Measurements from ENCODE around the gene ASTE1.
"Not testable (repeated sequence)": the region's sequence is repeated elsewhere in the genome, so short reads cannot be mapped to it uniquely, and the experiment has no call there.

Gene ASTE1, protein sequence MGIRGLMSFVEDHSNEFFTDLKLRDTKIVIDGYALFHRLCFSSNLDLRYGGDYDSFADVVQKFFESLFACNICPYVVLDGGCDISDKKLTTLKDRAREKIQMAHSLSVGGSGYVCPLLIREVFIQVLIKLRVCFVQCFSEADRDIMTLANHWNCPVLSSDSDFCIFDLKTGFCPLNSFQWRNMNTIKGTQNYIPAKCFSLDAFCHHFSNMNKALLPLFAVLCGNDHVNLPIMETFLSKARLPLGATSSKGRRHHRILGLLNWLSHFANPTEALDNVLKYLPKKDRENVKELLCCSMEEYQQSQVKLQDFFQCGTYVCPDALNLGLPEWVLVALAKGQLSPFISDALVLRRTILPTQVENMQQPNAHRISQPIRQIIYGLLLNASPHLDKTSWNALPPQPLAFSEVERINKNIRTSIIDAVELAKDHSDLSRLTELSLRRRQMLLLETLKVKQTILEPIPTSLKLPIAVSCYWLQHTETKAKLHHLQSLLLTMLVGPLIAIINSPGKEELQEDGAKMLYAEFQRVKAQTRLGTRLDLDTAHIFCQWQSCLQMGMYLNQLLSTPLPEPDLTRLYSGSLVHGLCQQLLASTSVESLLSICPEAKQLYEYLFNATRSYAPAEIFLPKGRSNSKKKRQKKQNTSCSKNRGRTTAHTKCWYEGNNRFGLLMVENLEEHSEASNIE

DNA sequence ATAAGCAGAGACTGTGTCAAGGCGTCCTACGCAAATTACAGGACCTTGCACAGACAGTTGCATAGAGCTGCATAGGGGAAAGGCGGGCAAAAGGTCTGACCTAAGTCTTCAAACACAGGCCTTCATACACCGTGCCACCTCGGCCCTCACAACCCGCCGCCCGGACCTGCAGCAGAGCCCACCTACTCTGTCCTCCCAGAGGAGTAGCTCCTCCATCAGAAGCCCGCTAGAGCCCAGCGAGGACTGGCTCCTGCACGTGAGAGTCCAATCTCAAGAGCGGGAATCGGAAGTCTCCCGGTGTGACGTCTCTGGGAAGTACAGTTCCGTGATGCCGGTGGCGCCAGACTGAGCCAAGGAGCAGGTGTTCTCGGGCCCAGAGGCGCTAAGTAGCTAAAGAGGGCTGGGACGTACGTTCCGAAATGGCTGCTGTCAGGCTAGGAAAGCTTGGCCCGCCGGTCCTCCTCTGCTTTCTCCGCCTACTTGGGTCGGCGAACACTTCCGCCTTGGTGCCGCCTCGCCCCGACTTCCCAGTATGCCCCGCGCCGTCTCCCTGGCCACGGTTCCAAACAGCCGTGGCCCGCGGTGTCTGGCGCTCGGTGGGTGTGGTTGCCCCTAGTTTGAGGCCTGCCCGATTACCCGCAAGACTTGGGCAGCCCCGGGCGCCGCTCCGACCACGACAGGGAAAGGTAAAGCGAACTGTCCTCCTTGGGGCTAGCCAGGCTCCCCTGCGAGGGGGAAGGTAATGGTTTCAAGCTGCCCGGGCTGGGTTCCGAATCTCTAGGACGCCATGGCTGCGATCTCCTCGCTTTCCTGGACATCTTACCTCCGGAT lies at the start of gene ASTE1, which contains the start of gene NEK11:
TSS of gene ASTE1 (minus strand) at position 505 of the 831 bp plus-strand sequence. CDS start 1,519 bp downstream, outside the sequence.
TSS of gene NEK11 (plus strand) at position 557 of the 831 bp plus-strand sequence. CDS start 2,832 bp downstream, outside the sequence.
- peak; percentile 78 to 84 for DNase-seq (ENCODE audit: low read depth in 2 of 2)

- no peak for DNase-seq (ENCODE audit: low read depth in 2 of 2)
These were observed 49.2 kb upstream of the ASTE1 start for GRCh38 chr3:131075632-131076328.

GRCh38 chr3:131072845-131073244 lies 46.2 kb upstream of the ASTE1 start:
- no peak for DNase-seq (ENCODE audit: low read depth in 2 of 2)

DNA sequence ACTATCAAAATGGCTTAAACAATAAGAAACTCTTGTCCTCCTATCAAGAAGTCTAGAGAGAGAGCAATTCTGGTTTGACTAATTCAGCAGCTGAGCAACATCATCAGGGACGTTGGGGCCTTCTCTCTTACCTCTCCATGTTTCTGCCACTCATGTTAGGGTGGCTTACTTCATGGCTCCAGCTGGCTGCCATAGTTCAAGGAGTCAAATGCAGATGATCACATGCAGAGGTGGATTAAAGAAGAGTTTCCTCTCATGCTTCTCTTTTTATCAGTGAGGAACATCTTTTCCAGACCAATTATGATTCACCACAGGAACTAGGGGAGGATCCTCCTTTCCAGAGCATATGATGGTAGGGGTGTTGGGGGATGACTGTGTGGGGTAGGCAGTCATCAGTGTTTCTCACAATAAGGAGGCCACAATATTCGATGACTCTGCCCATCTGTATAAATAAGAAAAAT lies 45.5 kb upstream of the ASTE1 start:
- no peak for DNase-seq (ENCODE audit: low read depth in 2 of 2)

DNA sequence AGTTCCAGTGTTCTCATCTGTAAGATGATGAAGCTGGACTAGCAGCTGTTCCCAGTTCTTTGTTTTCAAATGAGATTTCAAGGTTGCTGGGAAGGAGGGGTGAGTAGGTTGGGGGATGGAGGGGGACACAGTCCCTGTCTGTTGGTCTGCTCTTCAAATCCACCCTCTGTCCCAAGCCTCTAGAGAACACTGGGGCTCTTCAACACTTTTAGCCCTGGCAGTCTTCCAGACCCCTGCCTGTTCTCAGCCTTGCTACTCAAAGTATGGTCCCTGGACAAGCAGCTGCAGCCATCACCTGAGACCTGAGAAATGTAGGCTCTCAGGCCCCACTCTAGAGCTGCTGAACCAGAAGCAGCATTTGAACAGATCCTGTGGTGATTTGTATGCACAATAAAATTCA lies 41.4 kb upstream of the ASTE1 start:
- DNase-seq (ENCODE audit: low read depth in 2 of 2), result no peak

- DNase-seq (ENCODE audit: low read depth in 2 of 2), result no peak
These were observed 26.6 kb upstream of the ASTE1 start for GRCh38 chr3:131053043-131053859.

GRCh38 chr3:131050001-131050400 lies 23.4 kb upstream of the ASTE1 start:
- DNase-seq (ENCODE audit: low read depth in 2 of 2), result no peak

- no peak for DNase-seq (ENCODE audit: low read depth in 2 of 2)
These were observed 21.4 kb upstream of the ASTE1 start for GRCh38 chr3:131048030-131048429.

- no peak for DNase-seq (ENCODE audit: low read depth in 2 of 2)
These were observed 21.0 kb upstream of the ASTE1 start for GRCh38 chr3:131047582-131047981.

DNA sequence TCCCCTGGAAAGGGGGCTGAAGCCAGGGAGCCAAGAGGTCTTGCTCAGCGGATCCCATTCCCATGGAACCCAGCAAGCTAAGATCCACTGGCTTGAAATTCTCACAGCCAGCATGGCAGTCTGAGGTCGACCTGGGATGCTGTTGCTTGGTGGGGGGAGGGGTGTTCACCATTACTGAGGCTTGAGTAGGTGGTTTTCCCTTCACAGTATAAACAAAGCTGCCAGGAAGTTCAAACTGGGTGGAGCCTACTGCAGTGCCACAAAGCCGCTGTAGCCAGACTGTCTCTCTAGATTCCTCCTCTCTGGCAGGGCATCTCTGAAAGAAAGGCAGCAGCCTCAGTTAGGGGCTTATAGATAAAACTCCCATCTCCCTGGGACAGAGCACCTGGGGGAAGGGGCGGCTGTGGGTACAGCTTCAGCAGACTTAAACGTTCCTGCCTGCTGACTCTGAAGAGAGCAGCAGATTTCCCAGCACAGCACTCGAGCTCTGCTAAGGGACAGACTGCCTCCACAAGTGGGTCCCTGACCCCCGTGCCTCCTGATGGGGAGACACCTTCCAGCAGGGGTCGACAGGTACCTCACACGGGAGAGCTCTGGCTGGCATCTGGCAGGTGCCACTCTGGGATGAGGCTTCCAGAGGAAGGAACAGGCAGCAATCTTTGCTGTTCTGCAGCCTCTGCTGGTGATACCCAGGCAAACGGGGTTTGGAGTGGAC lies 15.8 kb upstream of the ASTE1 start:
- DNase-seq (ENCODE audit: low read depth in 2 of 2), result not testable (repeated sequence)

- no peak for DNase-seq (ENCODE audit: low read depth in 2 of 2)
These were observed 11.7 kb upstream of the ASTE1 start for GRCh38 chr3:131038326-131038725.

- no peak for DNase-seq (ENCODE audit: low read depth in 2 of 2)
These were observed 10.4 kb upstream of the ASTE1 start for GRCh38 chr3:131036986-131037385.

DNA sequence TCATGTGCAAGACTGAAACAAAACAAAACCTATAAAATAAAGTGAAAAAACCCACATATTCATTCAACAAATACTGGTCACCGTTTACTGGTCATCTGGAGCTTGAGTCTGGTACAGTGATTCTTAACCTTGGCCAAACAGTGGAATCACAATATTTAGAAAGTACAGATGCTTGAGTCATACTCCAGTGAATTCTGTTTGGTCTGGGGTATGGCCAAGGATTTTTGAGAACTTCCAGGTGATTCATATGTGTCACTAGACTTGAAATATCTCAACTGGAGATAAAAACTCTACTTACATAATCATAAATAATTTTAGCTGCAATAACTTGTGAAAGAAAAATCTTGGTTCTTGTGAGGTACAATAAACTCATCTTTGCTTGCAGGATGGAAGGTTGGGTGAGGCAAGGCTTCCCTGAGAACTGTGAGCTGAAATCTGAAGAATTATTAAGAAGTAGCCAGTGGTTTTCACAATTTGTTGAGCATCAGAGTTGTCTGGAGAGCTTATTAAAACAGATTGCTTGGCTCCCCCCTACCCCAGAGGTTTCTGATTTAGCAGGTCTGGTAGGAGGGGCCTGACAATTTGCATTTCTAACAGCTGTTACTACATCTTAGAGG lies 9.7 kb upstream of the ASTE1 start:
- no peak for DNase-seq (ENCODE audit: low read depth in 2 of 2)

- no peak for DNase-seq (ENCODE audit: low read depth in 2 of 2)
These were observed 7.0 kb upstream of the ASTE1 start for GRCh38 chr3:131033480-131034080.

- no peak for DNase-seq (ENCODE audit: low read depth in 2 of 2)
These were observed 5.0 kb upstream of the ASTE1 start for GRCh38 chr3:131031660-131032059.

GRCh38 chr3:131028844-131029243 lies 2.2 kb upstream of the ASTE1 start:
- DNase-seq (ENCODE audit: low read depth in 2 of 2), result no peak

- DNase-seq (ENCODE audit: low read depth in 2 of 2), result no peak
These were observed 1.1 kb downstream of the ASTE1 start for GRCh38 chr3:131025539-131025938.

- DNase-seq (ENCODE audit: low read depth in 2 of 2), result no peak
These were observed 6.4 kb downstream of the ASTE1 start for GRCh38 chr3:131020122-131020693.

DNA sequence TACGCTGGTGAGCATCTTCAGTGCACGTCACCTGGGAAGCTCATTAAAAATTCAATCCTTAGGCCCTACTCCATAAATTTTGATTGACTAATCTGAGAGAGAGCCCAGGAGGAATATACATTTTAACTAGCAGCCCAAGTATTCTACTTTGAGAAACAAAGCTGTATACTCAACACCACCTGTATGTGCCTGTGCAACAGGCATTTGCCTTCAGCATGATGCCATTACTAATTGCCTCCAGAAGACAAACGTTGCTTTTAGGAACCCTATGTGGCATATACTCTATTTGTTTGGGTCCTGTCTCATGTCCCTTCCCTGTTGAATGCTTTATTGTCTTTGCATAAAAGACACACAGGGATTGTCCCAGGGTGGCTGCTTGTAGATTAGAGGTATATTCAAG lies 7.7 kb downstream of the ASTE1 start:
- no peak for DNase-seq (ENCODE audit: low read depth in 2 of 2)
